ENCODE data around the gene ZNF414.
A peak's percentile ranks its signal among the peaks of the same experiment; 100 is the strongest.
"Not testable (repeated sequence)": the region's sequence is repeated elsewhere in the genome, so short reads cannot be mapped to it uniquely, and the experiment has no call there.

ZNF414 gene

GRCh38 chr19:8557642-8558238 lies 43.8 kb upstream of the ZNF414 start:
- no peaks in the 10 kb centered on the region for H3K27me3 ChIP-seq (ENCODE audit: insufficient read depth, poor library complexity, severe bottlenecking)
- TF ChIP-seq SPI1 (IDR thresholded peaks at IDR 0.05; ENCODE audit: borderline replicate concordance, low read depth) = no peak
- TF ChIP-seq GABPA (IDR thresholded peaks at IDR 0.05; ENCODE audit: low read depth) = no peak
- TF ChIP-seq CTCF (IDR thresholded peaks at IDR 0.05; ENCODE audit: insufficient read depth, low read length) = no peak
- no peak for TF ChIP-seq POLR2AphosphoS5 (IDR thresholded peaks at IDR 0.05; ENCODE audit: low read depth)
- TF ChIP-seq REST (IDR thresholded peaks at IDR 0.05; ENCODE audit: insufficient replicate concordance, low read depth) = no peak
- no peak overlapping the region for H3K4me3 ChIP-seq (replicated peaks; ENCODE audit: insufficient read depth, low read length)
- DNase-seq (ENCODE audit: low read depth in 1 of 2, low spot score in 1 of 2) = no peak
- peak overlapping the region; percentile 21; the same call in 1 of the 2 replicates for H3K27ac ChIP-seq (replicated peaks)

- H3K4me3 ChIP-seq (replicated peaks; ENCODE audit: insufficient read depth, low read length); DNase-seq (ENCODE audit: low read depth in 1 of 2, low spot score in 1 of 2); H3K27ac ChIP-seq (replicated peaks); H3K27me3 ChIP-seq (ENCODE audit: insufficient read depth, poor library complexity, severe bottlenecking): not testable (repeated sequence)
Measured at GRCh38 chr19:8553729-8554128, 39.8 kb upstream of the ZNF414 start.

- no peak overlapping the region for H3K4me3 ChIP-seq (replicated peaks; ENCODE audit: insufficient read depth, low read length)
- no peak for DNase-seq (ENCODE audit: low read depth in 1 of 2, low spot score in 1 of 2)
- TF ChIP-seq SPI1 (IDR thresholded peaks at IDR 0.05; ENCODE audit: borderline replicate concordance, low read depth) (no peak), CTCF (IDR thresholded peaks at IDR 0.05; ENCODE audit: insufficient read depth, low read length) (no peak), GABPA (IDR thresholded peaks at IDR 0.05; ENCODE audit: low read depth) (peak; percentile 82), POLR2AphosphoS5 (IDR thresholded peaks at IDR 0.05; ENCODE audit: low read depth) (0 out of 2 replicates have a peak, but pooled peaks have one; percentile 28), REST (IDR thresholded peaks at IDR 0.05; ENCODE audit: insufficient replicate concordance, low read depth) (no peak)
- no peaks in the 10 kb centered on the region for H3K27me3 ChIP-seq (ENCODE audit: insufficient read depth, poor library complexity, severe bottlenecking)
- H3K27ac ChIP-seq (replicated peaks) = no peak overlapping the region
Measured at GRCh38 chr19:8552810-8553209, 38.8 kb upstream of the ZNF414 start.

GRCh38 chr19:8550070-8550469 lies 36.1 kb upstream of the ZNF414 start:
- no peak for DNase-seq (ENCODE audit: low read depth in 1 of 2, low spot score in 1 of 2)
- no peak for TF ChIP-seq GABPA (IDR thresholded peaks at IDR 0.05; ENCODE audit: low read depth)
- TF ChIP-seq SPI1 (IDR thresholded peaks at IDR 0.05; ENCODE audit: borderline replicate concordance, low read depth) = no peak
- TF ChIP-seq REST (IDR thresholded peaks at IDR 0.05; ENCODE audit: insufficient replicate concordance, low read depth) = no peak
- TF ChIP-seq POLR2AphosphoS5 (IDR thresholded peaks at IDR 0.05; ENCODE audit: low read depth) = no peak
- Histone ChIP-seq H3K27me3 (ENCODE audit: insufficient read depth, poor library complexity, severe bottlenecking) (no peaks in the 10 kb centered on the region), H3K27ac (replicated peaks) (no peak overlapping the region), H3K4me3 (replicated peaks; ENCODE audit: insufficient read depth, low read length) (no peak overlapping the region)
